Measurements from ENCODE around the gene YOD1.

YOD1 gene

GRCh38 chr1:207071426-207071825 lies 20.4 kb upstream of the YOD1 start:
- no peak for DNase-seq

- no peak for DNase-seq
Observed at GRCh38 chr1:207070811-207071210, 19.8 kb upstream of the YOD1 start.

GRCh38 chr1:207069858-207070506 lies 19.0 kb upstream of the YOD1 start:
- DNase-seq: no peak

DNA sequence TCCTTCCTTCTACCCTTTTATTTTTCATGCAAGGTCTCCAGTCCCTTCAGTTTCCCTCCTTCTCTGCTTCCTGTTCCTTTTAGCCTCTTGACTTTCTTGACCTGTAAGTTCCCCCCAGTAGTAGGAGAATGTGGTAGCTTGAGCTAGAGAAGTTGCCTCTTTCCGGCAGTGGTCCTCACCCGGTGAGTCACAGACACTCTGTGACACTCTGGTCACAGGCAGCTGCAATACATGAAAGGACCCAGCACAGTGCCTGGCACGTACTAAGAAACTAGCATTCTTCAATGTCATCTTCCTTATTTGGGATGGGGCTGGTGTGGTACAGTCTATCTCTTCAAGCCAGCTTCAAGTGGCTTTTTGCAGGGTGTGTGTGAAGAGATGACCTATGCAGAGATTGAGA lies 18.1 kb upstream of the YOD1 start:
- DNase-seq: no peak

DNA sequence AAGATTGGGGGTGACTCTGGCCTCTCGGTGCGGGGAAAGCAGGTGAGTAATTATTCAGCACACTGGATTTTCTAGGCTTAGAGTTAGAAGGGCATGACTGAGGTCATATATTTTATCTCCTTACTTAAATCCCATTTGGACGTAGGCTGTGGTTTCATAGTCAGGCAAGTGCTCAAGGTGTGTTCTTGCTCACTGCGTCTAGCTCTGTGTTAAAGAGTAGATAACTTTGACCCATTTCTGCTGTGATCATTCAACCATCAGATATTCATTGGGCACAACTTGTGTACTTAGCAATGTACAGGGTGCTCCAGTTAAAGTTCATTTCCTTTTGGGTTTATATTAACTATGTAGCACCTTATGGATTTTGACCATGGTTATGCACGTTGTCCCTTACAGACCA lies 16.7 kb upstream of the YOD1 start:
- no peak for DNase-seq

DNA sequence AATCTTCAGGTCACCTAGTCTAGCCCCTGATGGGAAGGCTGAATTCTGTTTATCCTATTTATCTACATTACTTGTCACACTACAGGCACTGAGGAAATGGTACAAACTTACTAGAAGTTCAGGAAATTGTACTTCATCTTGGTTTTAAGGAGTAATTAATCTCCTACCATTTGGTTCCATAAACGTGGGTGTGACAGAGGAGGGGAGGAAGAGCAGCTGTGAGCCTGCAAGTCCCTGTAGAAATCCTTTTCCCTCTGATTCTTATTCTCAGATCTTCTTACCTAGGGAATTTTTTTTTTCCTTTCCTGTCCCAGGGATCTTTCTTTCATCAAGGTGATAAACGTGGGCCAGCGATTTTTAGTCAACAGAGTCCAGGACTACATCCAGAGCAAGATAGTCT lies 16.2 kb upstream of the YOD1 start:
- DNase-seq: no peak

DNA sequence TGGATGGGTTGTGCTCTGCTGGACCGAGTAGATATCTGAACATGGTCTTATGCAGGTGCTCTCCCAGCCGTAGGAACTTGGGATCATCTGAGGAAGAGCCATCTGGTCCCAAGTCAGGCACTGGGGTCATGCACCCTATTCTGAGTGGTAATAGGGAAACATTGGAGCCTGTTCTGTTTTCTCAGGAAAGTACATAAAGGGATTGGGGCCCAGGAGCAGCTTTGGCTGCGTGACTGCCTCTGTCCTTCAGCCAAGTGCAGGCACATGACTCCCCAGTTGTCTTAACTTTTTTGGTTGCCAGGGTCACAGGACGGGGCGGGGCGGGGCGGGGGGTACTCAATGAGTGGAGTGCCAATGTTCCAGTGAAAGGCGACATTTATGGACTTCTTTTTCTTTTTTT lies 13.6 kb upstream of the YOD1 start:
- DNase-seq: no peak

DNA sequence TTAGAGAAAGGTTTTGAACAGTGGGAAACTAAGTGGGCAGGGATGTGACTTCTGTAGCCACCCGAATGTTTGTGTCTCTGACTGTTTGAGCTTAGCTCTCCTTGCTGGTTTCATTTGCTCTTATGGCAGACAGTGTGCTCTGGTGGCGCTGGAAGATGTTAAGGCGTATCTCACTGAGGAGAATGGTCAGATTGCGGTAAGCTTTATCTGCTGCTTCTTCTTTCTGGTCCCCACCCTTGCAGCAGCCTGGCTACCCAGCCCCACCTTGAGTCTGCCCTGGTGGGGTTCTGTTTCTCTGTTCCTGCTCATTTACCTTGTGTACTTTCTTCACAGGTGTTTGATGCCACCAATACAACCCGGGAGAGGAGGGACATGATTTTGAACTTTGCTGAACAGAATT lies 12.0 kb upstream of the YOD1 start:
- no peak for DNase-seq

- no peak for DNase-seq
Observed at GRCh38 chr1:207062058-207062457, 11.1 kb upstream of the YOD1 start.

DNA sequence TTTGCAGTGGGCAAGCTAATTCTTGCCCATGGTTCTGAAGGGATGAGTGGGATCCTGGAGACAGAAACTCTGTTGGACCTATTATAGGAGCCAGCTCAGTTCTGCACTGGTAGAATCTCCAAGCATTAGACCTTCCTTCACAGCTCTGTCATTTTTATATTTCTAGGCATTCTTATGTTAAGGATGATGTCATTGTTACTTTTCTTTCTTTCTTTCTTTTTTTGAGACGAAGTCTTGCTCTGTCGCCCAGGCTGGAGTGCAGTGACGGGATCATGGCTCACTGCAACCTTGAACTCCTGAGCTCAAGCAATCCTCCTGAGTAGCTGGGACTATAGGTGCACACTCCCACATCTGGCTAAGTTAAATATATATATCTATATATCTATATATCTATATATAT lies 9.6 kb upstream of the YOD1 start:
- DNase-seq: no peak

- no peak for DNase-seq
Observed at GRCh38 chr1:207059881-207060280, 8.9 kb upstream of the YOD1 start.

DNA sequence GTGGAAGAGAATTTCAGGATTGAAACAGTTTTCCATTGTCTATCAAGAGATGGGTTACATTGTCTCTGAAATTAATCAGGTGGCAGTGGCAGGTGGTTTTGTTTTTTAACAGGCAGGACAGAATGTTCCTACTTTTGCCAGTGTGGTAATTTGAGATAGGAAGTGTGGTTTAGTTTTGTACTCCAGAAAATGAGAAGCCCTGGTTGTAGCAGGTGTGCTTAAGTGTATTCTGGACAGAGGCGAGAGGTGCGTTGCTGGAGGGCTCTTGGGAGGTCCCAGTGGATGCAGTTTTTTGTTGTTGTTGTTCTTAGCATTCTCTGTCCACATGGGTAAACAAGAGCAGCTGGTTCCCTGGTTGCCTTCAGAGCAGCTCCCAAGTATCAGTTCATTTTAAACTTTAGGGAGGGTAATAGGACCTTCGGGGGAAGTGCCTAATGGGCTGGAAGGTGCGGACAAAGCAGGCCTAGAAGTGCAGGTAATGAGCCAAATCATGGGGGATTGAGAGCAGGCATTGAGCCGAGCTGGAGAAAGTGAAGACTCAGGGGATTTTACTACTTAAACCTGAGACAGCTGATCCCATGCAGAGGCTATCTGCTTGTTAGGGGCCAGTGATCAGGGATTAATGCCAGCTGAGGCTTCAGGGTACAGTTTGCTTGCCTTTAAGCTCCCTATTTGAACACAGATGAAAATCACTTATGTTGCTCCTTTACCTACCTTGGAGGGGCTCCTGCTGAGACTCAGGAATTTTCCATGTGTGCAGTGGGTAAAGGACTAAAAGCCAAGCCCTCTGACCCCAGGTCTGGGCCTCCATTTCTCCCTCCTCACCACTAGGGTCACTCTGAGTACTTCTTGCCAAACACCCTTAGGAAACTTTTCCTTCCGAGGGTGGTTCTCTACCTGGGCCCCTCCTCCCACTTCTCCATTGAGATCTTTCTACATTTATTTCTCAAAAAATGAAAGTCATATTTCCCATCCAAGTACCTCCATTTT lies 8.2 kb upstream of the YOD1 start:
- DNase-seq: peak; percentile 43

- DNase-seq: no peak
Observed at GRCh38 chr1:207058252-207058651, 7.2 kb upstream of the YOD1 start.

DNA sequence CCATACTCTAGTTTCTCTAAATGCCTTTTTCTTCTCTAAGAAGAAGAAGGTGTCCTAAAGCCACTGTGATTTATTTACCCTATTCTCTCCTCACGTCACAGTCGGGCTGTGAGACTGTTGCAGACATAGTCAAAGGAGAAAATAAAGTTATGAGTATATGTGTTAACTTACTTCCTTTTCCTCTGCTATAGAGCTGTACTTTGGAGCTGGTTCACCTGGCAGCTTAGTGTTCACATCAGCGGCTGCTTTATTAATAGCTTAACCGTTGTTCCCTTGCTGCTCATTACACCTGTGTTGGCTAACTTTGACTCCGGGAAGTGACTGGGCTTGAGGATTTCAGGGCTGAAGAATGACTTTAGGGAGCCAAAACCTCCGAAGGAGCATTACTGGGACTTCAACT lies 5.7 kb upstream of the YOD1 start:
- no peak for DNase-seq

- DNase-seq: no peak
Observed at GRCh38 chr1:207055386-207056001, 4.5 kb upstream of the YOD1 start.

GRCh38 chr1:207054491-207054890 lies 3.5 kb upstream of the YOD1 start:
- DNase-seq: no peak

GRCh38 chr1:207052911-207053769 lies 2.1 kb upstream of the YOD1 start, which contains the start of gene PFKFB2:
Gene PFKFB2 (plus strand): TSS chr1:207053275. CDS start chr1:207054718, 1,443 bp downstream.
- peak; percentile 98 for DNase-seq

DNA sequence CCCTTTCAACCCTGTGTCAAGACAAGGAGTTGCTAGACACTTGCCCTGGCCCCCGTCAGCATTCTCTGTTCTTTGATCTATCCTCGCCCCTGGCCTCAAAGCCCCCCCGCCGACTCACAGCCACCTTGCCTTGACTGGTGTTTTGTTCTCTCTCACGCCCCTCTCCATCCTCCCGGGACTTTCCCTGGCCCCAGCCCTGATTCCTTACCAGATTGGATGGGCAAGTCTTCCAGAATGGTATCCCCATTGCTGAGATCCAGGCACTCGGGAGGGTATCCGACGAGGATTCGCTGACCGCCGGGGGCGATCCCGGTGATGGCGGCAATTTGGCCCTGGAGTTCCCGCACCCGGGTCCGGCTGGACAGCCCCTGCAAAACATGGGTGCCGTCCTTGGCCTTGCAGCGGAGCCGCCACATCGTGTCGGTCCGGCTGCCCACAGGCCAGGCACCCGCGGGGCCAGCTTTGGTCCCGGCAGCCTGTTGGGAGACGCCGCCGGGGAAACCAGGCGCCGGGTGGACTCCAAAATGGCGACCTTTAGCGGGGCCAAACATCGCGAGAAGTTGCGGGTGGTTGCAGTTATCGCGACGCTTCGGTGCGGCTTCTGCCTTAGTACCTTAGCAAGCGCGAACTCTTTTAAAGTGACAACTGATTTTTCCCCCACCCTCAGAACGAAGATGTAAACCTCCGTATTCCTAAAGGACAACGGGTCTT lies 373 bp downstream of the YOD1 start:
- peak; percentile 98 for DNase-seq

- peak; percentile 75 for DNase-seq
Observed at GRCh38 chr1:207049974-207050391, 1.0 kb downstream of the YOD1 start.

DNA sequence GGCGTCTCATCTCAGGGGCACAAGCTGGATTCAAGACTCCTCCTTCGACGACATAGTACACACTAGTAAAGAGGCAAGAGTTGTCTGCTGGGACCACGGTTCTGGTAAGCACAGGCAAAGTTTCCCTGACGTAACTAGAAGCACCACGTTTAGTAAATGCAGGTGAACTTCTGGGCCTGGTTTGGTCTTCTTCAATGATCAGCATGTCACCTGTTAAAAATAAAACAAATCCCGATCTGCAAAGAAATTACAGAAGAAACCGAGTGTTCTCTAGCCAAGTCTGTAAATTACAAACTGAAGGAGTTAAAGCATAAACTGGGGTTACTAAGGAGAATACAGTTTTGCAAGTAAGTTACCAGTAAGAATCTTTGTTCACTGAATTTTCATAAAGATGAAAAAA lies 1.5 kb downstream of the YOD1 start:
- DNase-seq: no peak

DNA sequence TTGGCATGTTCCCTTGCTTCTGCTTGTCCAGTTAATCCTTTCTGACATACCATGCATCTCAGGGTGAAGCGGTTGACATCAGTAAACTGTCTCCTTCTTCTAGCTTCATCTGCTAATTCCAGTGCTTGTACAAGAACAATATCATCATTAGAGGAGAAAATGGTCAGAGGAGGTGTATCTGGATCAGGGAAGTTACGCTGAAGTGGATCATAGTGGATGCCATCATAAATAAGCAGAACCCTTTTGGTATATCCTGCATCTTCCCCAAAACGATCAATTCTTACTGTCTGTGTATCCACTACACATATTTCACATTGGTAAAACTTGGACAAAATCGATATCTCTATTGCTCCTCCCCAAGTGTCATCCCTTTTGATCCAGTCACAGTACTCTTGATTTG lies 2.0 kb downstream of the YOD1 start:
- DNase-seq: no peak

GRCh38 chr1:207048041-207048440 lies 3.0 kb downstream of the YOD1 start:
- DNase-seq: no peak

Measured in eye (tissue), 1 donor.